Neural cell (in vitro differentiated cells): ENCODE results near the gene UBE2F. TPM values are rescaled to one million over a fixed set of nuclear protein-coding genes. Genes with fewer than 3 reads are reported as not detected.
A peak's percentile ranks its signal among the peaks of the same experiment; 100 is the strongest.

Source experiments
- H2AFZ ChIP-seq: fragments of 200-600, 300-800 bp; sonication (generic), shearing (Covaris generic); 2 replicates; pipeline ENCODE4 v1.6.0; 2014; ENCODE audit warnings: low read depth, mild to moderate bottlenecking, antibody characterized with exemption, low read length, moderate library complexity
- H3F3A ChIP-seq: fragments of 200-600 bp; shearing (Covaris generic); 2 replicates; pipeline ENCODE4 v1.6.1; 2016; ENCODE audit warnings: mild to moderate bottlenecking, moderate library complexity, mixed read lengths, antibody characterized with exemption, low read length; ENCODE audit not compliant: insufficient read depth, poor library complexity, severe bottlenecking
- H3K27ac ChIP-seq: fragments of 200-600, 300-800 bp; sonication (generic), shearing (Covaris generic); 2 replicates; pipeline ENCODE4 v1.5.1; 2014; ENCODE audit warnings: mild to moderate bottlenecking, low read length, moderate library complexity
- H3K27me3 ChIP-seq: fragments of 300-800, 200-600 bp; sonication (generic), shearing (Covaris generic); 2 replicates; pipeline ENCODE4 v1.6.0; 2014; ENCODE audit warnings: mild to moderate bottlenecking, low read depth, low read length, moderate library complexity; ENCODE audit not compliant: insufficient read depth
- H3K36me3 ChIP-seq: fragments of 300-800, 200-600 bp; sonication (generic), shearing (Covaris generic); 2 replicates; pipeline ENCODE4 v1.5.1; 2014; ENCODE audit warnings: mild to moderate bottlenecking, antibody characterized with exemption, low read length, moderate library complexity; ENCODE audit not compliant: insufficient read depth
- H3K4me2 ChIP-seq: fragments of 300-800, 200-600 bp; sonication (generic), shearing (Covaris generic); 2 replicates; pipeline ENCODE4 v1.6.0; 2014; ENCODE audit warnings: mild to moderate bottlenecking, low read length
- H3K4me3 ChIP-seq: fragments of 300-800, 200-600 bp; sonication (generic), shearing (Covaris generic); 2 replicates; pipeline ENCODE4 v1.5.1; 2014; ENCODE audit warnings: mild to moderate bottlenecking, low read length, moderate library complexity
- H3K79me2 ChIP-seq: fragments of 200-600 bp; shearing (Covaris generic); replicated peaks from 2 replicates; pipeline ENCODE4 v1.6.0; 2014; ENCODE audit warnings: mild to moderate bottlenecking, low read length, moderate library complexity; ENCODE audit not compliant: insufficient read depth
- H3K9ac ChIP-seq: fragments of 300-800, 200-600 bp; sonication (generic), shearing (Covaris generic); 2 replicates; pipeline ENCODE4 v1.6.1; 2016; ENCODE audit warnings: mild to moderate bottlenecking, low read length, mixed read lengths
- H3K9me2 ChIP-seq: fragments of 200-600 bp; shearing (Covaris generic); 2 replicates; pipeline ENCODE4 v1.6.1; 2016; ENCODE audit warnings: mild to moderate bottlenecking, low read length, mixed read lengths; ENCODE audit not compliant: insufficient read depth
- H3K9me3 ChIP-seq: fragments of 200-600, 300-800 bp; sonication (generic), shearing (Covaris generic); 2 replicates; pipeline ENCODE4 v1.6.1; 2016; ENCODE audit warnings: mild to moderate bottlenecking, mixed run types, low read length, moderate library complexity, mixed read lengths
- H4K20me1 ChIP-seq: fragments of 200-600 bp; shearing (Covaris generic); 2 replicates; pipeline ENCODE4 v1.6.1; 2016; ENCODE audit warnings: mild to moderate bottlenecking, mixed run types; ENCODE audit not compliant: insufficient read depth
- EP300 ChIP-seq: fragments of 450-650 bp; conservative IDR thresholded peaks from 2 replicates; pipeline ENCODE4 v1.6.1; 2014; ENCODE audit warnings: antibody characterized with exemption, mild to moderate bottlenecking, moderate library complexity; ENCODE audit not compliant: poor library complexity, severe bottlenecking
- EZH2 ChIP-seq: fragments of 200-600, 300-800 bp; shearing (Covaris generic), sonication (generic); IDR thresholded peaks from 2 replicates; pipeline ENCODE4 v1.6.1; 2014; ENCODE audit warnings: antibody characterized with exemption, low read length, borderline replicate concordance, mild to moderate bottlenecking; ENCODE audit not compliant: insufficient read depth, poor library complexity, severe bottlenecking
- MXI1 ChIP-seq: fragments of 450-650 bp; conservative IDR thresholded peaks from 2 replicates; pipeline ENCODE4 v1.6.1; 2014; ENCODE audit warnings: antibody characterized with exemption, mild to moderate bottlenecking; ENCODE audit not compliant: poor library complexity, severe bottlenecking
- POLR2AphosphoS5 ChIP-seq: IDR thresholded peaks from 2 replicates; pipeline ENCODE4 v1.6.1; 2012
- RAD21 ChIP-seq: fragments of 450-650 bp; conservative IDR thresholded peaks from 2 replicates; pipeline ENCODE4 v1.6.1; 2014; ENCODE audit warnings: antibody characterized with exemption, mild to moderate bottlenecking, moderate library complexity
- SMC3 ChIP-seq: fragments of 450-650 bp; conservative IDR thresholded peaks from 2 replicates; pipeline ENCODE4 v1.6.1; 2014; ENCODE audit warnings: antibody characterized with exemption, mild to moderate bottlenecking, moderate library complexity; ENCODE audit not compliant: poor library complexity
- TAF1 ChIP-seq: IDR thresholded peaks from 2 replicates; pipeline ENCODE4 v1.6.1; 2012; ENCODE audit warnings: low read depth
- polyA plus RNA-seq: library from polyadenylated mRNA; depleted of rRNA; stranded (reverse); fragments of >200 nt; gene quantifications from 2 replicates; pipeline ENCODE4 v1.2.3, GENCODE V29; 2014
- TF ChIP-seq, protein P1 (sequence below): IDR thresholded peaks from 2 replicates; pipeline ENCODE4 v1.6.1; 2012; ENCODE audit warnings: borderline replicate concordance
- TF ChIP-seq, protein P2 (sequence below): fragments of 450-650 bp; IDR thresholded peaks from 2 replicates; pipeline ENCODE4 v1.5.1; 2014; ENCODE audit warnings: antibody characterized with exemption, mild to moderate bottlenecking, moderate library complexity; ENCODE audit not compliant: poor library complexity, severe bottlenecking

Gene UBE2F
- polyA plus RNA-seq, 1 donor from 2014 or later, result 65.7 TPM

DNA sequence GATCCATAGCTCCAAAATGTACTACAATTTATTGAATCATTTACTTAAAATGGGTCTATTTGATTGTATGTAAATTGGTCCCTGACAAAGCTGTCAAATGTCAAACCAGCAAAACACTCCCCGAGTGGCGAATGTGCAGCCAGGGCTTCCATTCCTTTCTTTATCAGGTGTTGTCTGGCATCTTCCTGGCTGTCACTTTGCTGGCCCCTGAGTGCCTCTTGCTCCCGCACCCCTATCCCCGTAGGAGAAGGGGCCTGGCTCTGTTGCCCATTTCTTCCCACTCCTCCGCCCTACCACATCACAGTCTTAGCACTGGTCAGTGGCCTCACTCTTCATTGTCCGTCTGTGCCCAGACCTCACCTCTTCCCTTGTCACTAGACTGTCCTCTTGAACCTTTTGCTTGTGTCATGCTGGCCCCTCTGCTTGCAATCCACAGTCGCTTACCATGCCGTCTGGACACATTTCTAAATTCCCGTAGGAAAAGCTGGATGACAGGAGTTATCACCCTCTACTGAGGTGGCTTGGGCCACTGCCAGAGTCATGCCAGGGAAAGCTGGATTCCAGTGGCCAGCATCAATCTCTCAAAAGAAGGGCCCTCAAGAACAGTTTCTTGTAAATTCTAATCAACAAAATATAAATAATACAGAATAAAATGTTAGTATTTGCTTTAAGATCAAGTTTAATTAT lies 15.4 kb downstream of the UBE2F start:
- Histone ChIP-seq H4K20me1 (no peaks in the 10 kb centered on the region), H3K9me3 (no peaks in the 10 kb centered on the region), H3K9me2 (no peaks in the 10 kb centered on the region)

GRCh38 chr2:237983922-237984321 lies 17.1 kb downstream of the UBE2F start:
- no peak overlapping the region for H3K9ac ChIP-seq
- peaks cover 19% of the 10 kb centered on the region for H3K79me2 ChIP-seq
- H3K36me3 ChIP-seq, result no peaks in the 10 kb centered on the region
- no peak overlapping the region for H3K4me2 ChIP-seq
- no peaks in the 10 kb centered on the region for H3F3A ChIP-seq
- H3K9me3 ChIP-seq, result no peaks in the 10 kb centered on the region
- H3K27ac ChIP-seq, result no peak overlapping the region
- H2AFZ ChIP-seq, result no peak overlapping the region
- H3K27me3 ChIP-seq, result no peaks in the 10 kb centered on the region
- H4K20me1 ChIP-seq, result no peaks in the 10 kb centered on the region
- H3K4me3 ChIP-seq, result no peak overlapping the region
- H3K9me2 ChIP-seq, result no peaks in the 10 kb centered on the region
- TF ChIP-seq TAF1, result no peak
- TF ChIP-seq, protein P1, sequence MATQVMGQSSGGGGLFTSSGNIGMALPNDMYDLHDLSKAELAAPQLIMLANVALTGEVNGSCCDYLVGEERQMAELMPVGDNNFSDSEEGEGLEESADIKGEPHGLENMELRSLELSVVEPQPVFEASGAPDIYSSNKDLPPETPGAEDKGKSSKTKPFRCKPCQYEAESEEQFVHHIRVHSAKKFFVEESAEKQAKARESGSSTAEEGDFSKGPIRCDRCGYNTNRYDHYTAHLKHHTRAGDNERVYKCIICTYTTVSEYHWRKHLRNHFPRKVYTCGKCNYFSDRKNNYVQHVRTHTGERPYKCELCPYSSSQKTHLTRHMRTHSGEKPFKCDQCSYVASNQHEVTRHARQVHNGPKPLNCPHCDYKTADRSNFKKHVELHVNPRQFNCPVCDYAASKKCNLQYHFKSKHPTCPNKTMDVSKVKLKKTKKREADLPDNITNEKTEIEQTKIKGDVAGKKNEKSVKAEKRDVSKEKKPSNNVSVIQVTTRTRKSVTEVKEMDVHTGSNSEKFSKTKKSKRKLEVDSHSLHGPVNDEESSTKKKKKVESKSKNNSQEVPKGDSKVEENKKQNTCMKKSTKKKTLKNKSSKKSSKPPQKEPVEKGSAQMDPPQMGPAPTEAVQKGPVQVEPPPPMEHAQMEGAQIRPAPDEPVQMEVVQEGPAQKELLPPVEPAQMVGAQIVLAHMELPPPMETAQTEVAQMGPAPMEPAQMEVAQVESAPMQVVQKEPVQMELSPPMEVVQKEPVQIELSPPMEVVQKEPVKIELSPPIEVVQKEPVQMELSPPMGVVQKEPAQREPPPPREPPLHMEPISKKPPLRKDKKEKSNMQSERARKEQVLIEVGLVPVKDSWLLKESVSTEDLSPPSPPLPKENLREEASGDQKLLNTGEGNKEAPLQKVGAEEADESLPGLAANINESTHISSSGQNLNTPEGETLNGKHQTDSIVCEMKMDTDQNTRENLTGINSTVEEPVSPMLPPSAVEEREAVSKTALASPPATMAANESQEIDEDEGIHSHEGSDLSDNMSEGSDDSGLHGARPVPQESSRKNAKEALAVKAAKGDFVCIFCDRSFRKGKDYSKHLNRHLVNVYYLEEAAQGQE, result no peak
- TF ChIP-seq, protein P2, sequence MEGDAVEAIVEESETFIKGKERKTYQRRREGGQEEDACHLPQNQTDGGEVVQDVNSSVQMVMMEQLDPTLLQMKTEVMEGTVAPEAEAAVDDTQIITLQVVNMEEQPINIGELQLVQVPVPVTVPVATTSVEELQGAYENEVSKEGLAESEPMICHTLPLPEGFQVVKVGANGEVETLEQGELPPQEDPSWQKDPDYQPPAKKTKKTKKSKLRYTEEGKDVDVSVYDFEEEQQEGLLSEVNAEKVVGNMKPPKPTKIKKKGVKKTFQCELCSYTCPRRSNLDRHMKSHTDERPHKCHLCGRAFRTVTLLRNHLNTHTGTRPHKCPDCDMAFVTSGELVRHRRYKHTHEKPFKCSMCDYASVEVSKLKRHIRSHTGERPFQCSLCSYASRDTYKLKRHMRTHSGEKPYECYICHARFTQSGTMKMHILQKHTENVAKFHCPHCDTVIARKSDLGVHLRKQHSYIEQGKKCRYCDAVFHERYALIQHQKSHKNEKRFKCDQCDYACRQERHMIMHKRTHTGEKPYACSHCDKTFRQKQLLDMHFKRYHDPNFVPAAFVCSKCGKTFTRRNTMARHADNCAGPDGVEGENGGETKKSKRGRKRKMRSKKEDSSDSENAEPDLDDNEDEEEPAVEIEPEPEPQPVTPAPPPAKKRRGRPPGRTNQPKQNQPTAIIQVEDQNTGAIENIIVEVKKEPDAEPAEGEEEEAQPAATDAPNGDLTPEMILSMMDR, result no peak
- TF ChIP-seq EZH2, result no peak
- TF ChIP-seq MXI1, result no peak
- no peak for TF ChIP-seq EP300
- no peak for TF ChIP-seq SMC3
- no peak for TF ChIP-seq RAD21
- no peak for TF ChIP-seq POLR2AphosphoS5

More for the DNA sequence above, 15.4 kb downstream of the UBE2F start:
- H3K36me3 ChIP-seq, result no peaks in the 10 kb centered on the region
- peak overlapping the region; percentile 32 for H3K4me3 ChIP-seq
- H3K27me3 ChIP-seq, result no peaks in the 10 kb centered on the region
- peak overlapping the region; percentile 15 for H3K27ac ChIP-seq
- peaks cover 22% of the 10 kb centered on the region for H3K79me2 ChIP-seq
- H3K4me2 ChIP-seq, result no peak overlapping the region
- no peak overlapping the region for H2AFZ ChIP-seq
- TF ChIP-seq TAF1 (no peak), RAD21 (no peak), EP300 (no peak), SMC3 (no peak), POLR2AphosphoS5 (no peak), MXI1 (no peak), EZH2 (no peak)
- TF ChIP-seq, protein P2, result no peak
- TF ChIP-seq, protein P1, result no peak
- no peaks in the 10 kb centered on the region for H3F3A ChIP-seq
- no peak overlapping the region for H3K9ac ChIP-seq
